Measurements from ENCODE around the gene ACAD8.

GRCh38 chr11:134240592-134240991, 12.8 kb upstream of the ACAD8 start:
- TF ChIP-seq EZH2 (IDR thresholded peaks at IDR 0.05; ENCODE audit: low read length) (no peak), CTCF (optimal IDR thresholded peaks at IDR 0.05 in 1 of 3, IDR thresholded peaks at IDR 0.05 in 1 of 3, conservative IDR thresholded peaks at IDR 0.05 in 1 of 3; ENCODE audit: extremely low read depth in 1 of 3, insufficient read depth in 2 of 3, low read length in 3 of 3) (no peak)

Measured in keratinocyte (primary cell).